ENCODE data around the gene PLCB1.
"Not testable (repeated sequence)": the region's sequence is repeated elsewhere in the genome, so short reads cannot be mapped to it uniquely, and the experiment has no call there.

Gene PLCB1

GRCh38 chr20:8131598-8132483, at the start of gene PLCB1:
Gene PLCB1 (plus strand): TSS chr20:8132266. CDS start chr20:8132652, 386 bp downstream.
- in situ Hi-C loops (cut with MboI; ENCODE audit: low sequenced_read_pairs) = no loop called here

- in situ Hi-C loops (cut with MboI; ENCODE audit: low sequenced_read_pairs) = no loop called here
These were observed 49.1 kb upstream of the PLCB1 start for GRCh38 chr20:8082989-8083388.

- in situ Hi-C loops (cut with MboI; ENCODE audit: low sequenced_read_pairs) = no loop called here
These were observed 42.4 kb upstream of the PLCB1 start for GRCh38 chr20:8089668-8090067.

GRCh38 chr20:8094415-8094818, 37.6 kb upstream of the PLCB1 start:
- in situ Hi-C loops (cut with MboI; ENCODE audit: low sequenced_read_pairs) = no loop called here

GRCh38 chr20:8094850-8095249, 37.2 kb upstream of the PLCB1 start:
- in situ Hi-C loops (cut with MboI; ENCODE audit: low sequenced_read_pairs) = no loop called here

GRCh38 chr20:8095648-8096572, 36.2 kb upstream of the PLCB1 start:
- in situ Hi-C loops (cut with MboI; ENCODE audit: low sequenced_read_pairs) = no loop called here

GRCh38 chr20:8097307-8097706, 34.8 kb upstream of the PLCB1 start:
- in situ Hi-C loops (cut with MboI; ENCODE audit: low sequenced_read_pairs) = no loop called here

- in situ Hi-C loops (cut with MboI; ENCODE audit: low sequenced_read_pairs) = no loop called here
These were observed 27.8 kb upstream of the PLCB1 start for GRCh38 chr20:8104252-8104651.

GRCh38 chr20:8114612-8115011, 17.5 kb upstream of the PLCB1 start:
- in situ Hi-C loops (cut with MboI; ENCODE audit: low sequenced_read_pairs) = not testable (repeated sequence)

- in situ Hi-C loops (cut with MboI; ENCODE audit: low sequenced_read_pairs) = no loop called here
These were observed 16.6 kb upstream of the PLCB1 start for GRCh38 chr20:8115436-8115835.

- in situ Hi-C loops (cut with MboI; ENCODE audit: low sequenced_read_pairs) = no loop called here
These were observed 15.8 kb upstream of the PLCB1 start for GRCh38 chr20:8116067-8116811.

GRCh38 chr20:8117636-8118035, 14.4 kb upstream of the PLCB1 start:
- in situ Hi-C loops (cut with MboI; ENCODE audit: low sequenced_read_pairs) = no loop called here

- in situ Hi-C loops (cut with MboI; ENCODE audit: low sequenced_read_pairs) = no loop called here
These were observed 14.0 kb upstream of the PLCB1 start for GRCh38 chr20:8118039-8118438.

- in situ Hi-C loops (cut with MboI; ENCODE audit: low sequenced_read_pairs) = no loop called here
These were observed 13.3 kb upstream of the PLCB1 start for GRCh38 chr20:8118760-8119159.

GRCh38 chr20:8121666-8122065, 10.4 kb upstream of the PLCB1 start:
- in situ Hi-C loops (cut with MboI; ENCODE audit: low sequenced_read_pairs) = no loop called here

- in situ Hi-C loops (cut with MboI; ENCODE audit: low sequenced_read_pairs) = no loop called here
These were observed 7.4 kb upstream of the PLCB1 start for GRCh38 chr20:8124639-8125038.

GRCh38 chr20:8126181-8126580, 5.9 kb upstream of the PLCB1 start:
- in situ Hi-C loops (cut with MboI; ENCODE audit: low sequenced_read_pairs) = no loop called here

- in situ Hi-C loops (cut with MboI; ENCODE audit: low sequenced_read_pairs) = no loop called here
These were observed 5.2 kb upstream of the PLCB1 start for GRCh38 chr20:8126841-8127378.

- in situ Hi-C loops (cut with MboI; ENCODE audit: low sequenced_read_pairs) = no loop called here
These were observed 4.4 kb upstream of the PLCB1 start for GRCh38 chr20:8127553-8128255.
